Duodenal mucosa (tissue), 2 donors: ENCODE data around the gene COPG2.
"Not testable (repeated sequence)": the region's sequence is repeated elsewhere in the genome, so short reads cannot be mapped to it uniquely, and the experiment has no call there.

Source experiments
- H3K27ac ChIP-seq: one replicate; pipeline ENCODE4 v1.7.0; 2013; ENCODE audit warnings: low read depth, low read length
- H3K27me3 ChIP-seq, 2 donors: one replicate each; pipeline ENCODE4 v1.7.0; 2013; ENCODE audit warnings: low read length in 2 of 2, control low read depth in 1 of 2; ENCODE audit not compliant: insufficient read depth in 2 of 2, control insufficient read depth in 1 of 2
- H3K36me3 ChIP-seq, 2 donors: one replicate each; pipeline ENCODE4 v1.7.0; 2013; ENCODE audit warnings: low read length in 2 of 2, control low read depth in 1 of 2; ENCODE audit not compliant: insufficient read depth in 2 of 2, control insufficient read depth in 1 of 2
- H3K4me1 ChIP-seq, 2 donors: one replicate each; pipeline ENCODE4 v1.7.0; 2013; ENCODE audit warnings: low read length in 2 of 2, control low read depth in 1 of 2; ENCODE audit not compliant: insufficient read depth in 2 of 2, control insufficient read depth in 1 of 2
- H3K4me3 ChIP-seq, 2 donors: one replicate each; pipeline ENCODE4 v1.7.0; 2013; ENCODE audit warnings: low read length in 2 of 2, low read depth in 1 of 2
- H3K9ac ChIP-seq, 2 donors: one replicate each; pipeline ENCODE4 v1.7.0; 2013; ENCODE audit warnings: low read length in 2 of 2, low read depth in 1 of 2
- H3K9me3 ChIP-seq, 2 donors: one replicate each; pipeline ENCODE4 v1.7.0; 2013; ENCODE audit warnings: low read length in 2 of 2, control low read depth in 1 of 2; ENCODE audit not compliant: control insufficient read depth in 1 of 2

COPG2 gene

GRCh38 chr7:130591464-130591863 lies 77.1 kb downstream of the COPG2 start:
- H3K4me3 ChIP-seq, H3K27ac ChIP-seq, H3K9ac ChIP-seq, H3K36me3 ChIP-seq, H3K4me1 ChIP-seq, H3K9me3 ChIP-seq, H3K27me3 ChIP-seq: not testable (repeated sequence)

- not testable (repeated sequence) for H3K27me3 ChIP-seq, H3K9ac ChIP-seq, H3K4me1 ChIP-seq, H3K9me3 ChIP-seq, H3K4me3 ChIP-seq, H3K27ac ChIP-seq, H3K36me3 ChIP-seq
Measured at GRCh38 chr7:130585932-130586331, 82.6 kb downstream of the COPG2 start.

GRCh38 chr7:130575110-130575509 lies 93.4 kb downstream of the COPG2 start:
- not testable (repeated sequence) for H3K9ac ChIP-seq, H3K4me1 ChIP-seq, H3K36me3 ChIP-seq, H3K9me3 ChIP-seq, H3K27me3 ChIP-seq, H3K27ac ChIP-seq, H3K4me3 ChIP-seq

GRCh38 chr7:130570144-130570543 lies 98.4 kb downstream of the COPG2 start:
- H3K9me3 ChIP-seq, H3K4me1 ChIP-seq, H3K9ac ChIP-seq, H3K36me3 ChIP-seq, H3K4me3 ChIP-seq, H3K27ac ChIP-seq, H3K27me3 ChIP-seq: not testable (repeated sequence)

- no peak overlapping the region for H3K9ac ChIP-seq
- H3K36me3 ChIP-seq = no peaks in the 10 kb centered on the region
- H3K9me3 ChIP-seq = peaks cover 5 to 7% of the 10 kb centered on the region in 2 donors
- H3K4me3 ChIP-seq = no peak overlapping the region
- no peaks in the 10 kb centered on the region for H3K27me3 ChIP-seq
- no peak overlapping the region for H3K27ac ChIP-seq
- H3K4me1 ChIP-seq = no peaks in the 10 kb centered on the region
Measured at GRCh38 chr7:130566898-130567280, 101.7 kb downstream of the COPG2 start.

GRCh38 chr7:130566168-130566897 lies 102.2 kb downstream of the COPG2 start:
- Histone ChIP-seq H3K4me3 (no peak overlapping the region), H3K27me3 (no peaks in the 10 kb centered on the region), H3K9ac (no peak overlapping the region), H3K4me1 (no peaks in the 10 kb centered on the region), H3K27ac (no peak overlapping the region), H3K9me3 (peaks cover 5 to 7% of the 10 kb centered on the region in 2 donors), H3K36me3 (no peaks in the 10 kb centered on the region)

GRCh38 chr7:130560972-130561371 lies 107.6 kb downstream of the COPG2 start:
- Histone ChIP-seq H3K27me3 (no peaks in the 10 kb centered on the region), H3K27ac (no peak overlapping the region), H3K9me3 (peaks cover 2 to 5% of the 10 kb centered on the region in 2 donors), H3K36me3 (no peaks in the 10 kb centered on the region), H3K9ac (no peak overlapping the region), H3K4me3 (no peak overlapping the region), H3K4me1 (no peaks in the 10 kb centered on the region)

- Histone ChIP-seq H3K36me3 (no peaks in the 10 kb centered on the region), H3K9ac (no peak overlapping the region), H3K27ac (no peak overlapping the region), H3K9me3 (no peaks in the 10 kb centered on the region), H3K27me3 (no peaks in the 10 kb centered on the region), H3K4me1 (no peaks in the 10 kb centered on the region), H3K4me3 (no peak overlapping the region)
Measured at GRCh38 chr7:130559184-130559583, 109.4 kb downstream of the COPG2 start.

GRCh38 chr7:130554481-130554880 lies 114.1 kb downstream of the COPG2 start:
- H3K4me3 ChIP-seq = no peak overlapping the region
- H3K4me1 ChIP-seq = no peaks in the 10 kb centered on the region
- H3K36me3 ChIP-seq = peaks cover 0 to 4% of the 10 kb centered on the region in 2 donors
- no peak overlapping the region for H3K9ac ChIP-seq
- no peak overlapping the region for H3K27ac ChIP-seq
- H3K27me3 ChIP-seq = no peaks in the 10 kb centered on the region
- no peaks in the 10 kb centered on the region for H3K9me3 ChIP-seq

- H3K27me3 ChIP-seq = no peaks in the 10 kb centered on the region
- H3K4me3 ChIP-seq = no peak overlapping the region
- H3K9me3 ChIP-seq = no peaks in the 10 kb centered on the region
- no peak overlapping the region for H3K27ac ChIP-seq
- no peaks in the 10 kb centered on the region for H3K4me1 ChIP-seq
- no peak overlapping the region for H3K9ac ChIP-seq
- H3K36me3 ChIP-seq = peaks cover 0 to 4% of the 10 kb centered on the region in 2 donors
Measured at GRCh38 chr7:130553398-130554029, 115.0 kb downstream of the COPG2 start.
